HG03175 (cell line): ENCODE measurements around the gene TMEM170A.

ENCODE experiments used
- ATAC-seq: cut with Tn5 transposase; IDR thresholded peaks from one replicate; pipeline ENCODE4 v1.9.1; 2021; ENCODE audit warnings: mild to moderate bottlenecking, moderate library complexity; ENCODE audit not compliant: unreplicated experiment

The TMEM170A gene

DNA sequence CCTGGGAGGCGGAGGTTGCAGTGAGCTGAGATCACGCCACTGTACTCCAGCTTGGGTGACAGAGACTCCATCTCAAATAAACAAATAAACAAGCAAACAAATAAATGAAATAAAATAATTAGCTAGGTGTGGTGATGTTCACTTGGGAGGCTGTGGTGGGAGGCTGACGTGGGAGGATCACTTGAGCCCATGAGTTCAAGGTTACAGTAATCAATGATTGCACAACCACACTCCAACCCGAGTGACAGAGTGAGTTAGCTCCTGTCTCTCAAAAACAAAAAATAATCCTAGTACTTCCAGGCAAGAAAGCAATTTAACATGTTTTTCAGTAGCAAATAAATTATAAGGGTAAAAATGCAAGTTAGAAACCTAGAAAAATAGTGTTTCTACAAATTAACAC, 57.5 kb downstream of the TMEM170A start:
- no peak for ATAC-seq

DNA sequence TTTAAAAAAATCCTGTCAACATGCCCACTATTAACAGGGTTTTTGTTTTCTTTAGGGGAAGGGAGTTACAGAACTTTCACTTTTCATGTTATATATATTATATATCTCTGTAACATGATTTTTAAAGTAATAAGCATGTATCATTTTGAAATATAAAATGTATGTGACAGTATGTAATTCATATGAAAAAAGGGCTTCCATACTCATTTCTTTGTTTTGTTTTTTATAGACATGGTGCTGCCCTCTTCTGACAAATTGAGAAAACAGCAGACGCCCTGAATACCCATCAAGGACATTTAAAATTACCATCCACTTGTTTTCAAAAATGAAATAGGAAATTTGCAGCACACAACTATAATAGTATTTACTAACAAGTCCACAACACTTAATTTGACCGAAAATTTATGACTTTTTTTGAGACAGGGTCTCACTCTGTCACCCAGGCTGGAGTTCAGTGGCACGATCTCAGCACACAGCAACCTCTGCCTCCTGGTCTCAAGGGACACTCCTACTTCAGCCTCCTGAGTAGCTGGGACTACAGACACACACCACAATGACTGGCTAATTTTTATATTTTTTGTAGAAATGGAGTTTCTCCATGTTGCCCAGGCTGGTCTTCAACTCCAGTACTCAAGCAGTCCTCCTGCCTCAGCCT, 61.5 kb downstream of the TMEM170A start:
- ATAC-seq = no peak

DNA sequence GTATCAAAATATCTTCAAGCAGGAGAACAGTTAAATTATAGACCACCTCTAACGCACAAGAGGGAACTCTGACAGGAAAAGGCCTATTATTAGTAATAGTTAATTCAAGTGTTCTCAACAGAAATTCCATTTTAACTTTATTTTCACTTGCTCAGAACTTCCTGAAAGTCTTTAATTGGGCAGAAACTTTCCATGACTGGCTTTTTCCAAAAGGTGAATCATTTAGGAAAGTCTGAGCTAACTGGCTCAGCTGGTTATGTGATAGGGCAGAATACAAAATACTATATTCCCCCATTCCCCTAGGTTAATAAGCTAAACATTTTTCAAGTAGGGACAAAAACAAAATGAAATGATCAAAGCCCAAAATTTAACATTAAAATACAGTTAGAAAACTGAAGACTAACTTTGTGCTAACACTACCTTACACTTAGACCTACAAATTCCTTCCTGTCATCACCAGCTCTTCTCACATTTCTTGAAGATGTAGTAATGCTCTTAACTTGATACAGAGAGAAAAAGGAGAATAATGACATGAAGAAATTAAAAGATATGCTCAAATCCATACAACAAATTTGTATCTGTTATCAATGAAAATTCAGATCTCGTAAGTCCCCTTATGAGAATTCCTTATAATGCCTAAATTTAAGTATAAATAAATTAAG, 62.2 kb downstream of the TMEM170A start:
- no peak for ATAC-seq

DNA sequence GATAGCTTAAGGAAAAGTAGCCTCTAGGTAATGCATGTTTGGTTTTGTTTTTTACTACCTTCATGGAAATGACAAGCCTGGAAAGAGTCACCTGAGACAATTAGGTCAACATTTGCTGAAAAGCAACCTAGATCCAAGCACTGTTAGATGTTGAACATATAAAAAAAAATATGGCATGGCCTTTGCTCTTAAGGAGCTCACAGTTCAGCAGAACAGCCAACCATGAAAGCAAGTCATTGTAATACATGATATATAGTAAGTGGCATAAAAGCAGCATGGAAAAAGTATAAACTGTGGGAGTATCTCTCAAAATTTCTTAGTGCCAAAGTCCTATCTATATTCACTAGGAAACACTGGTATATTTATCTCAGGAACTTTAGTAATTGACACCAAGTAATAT, 62.8 kb downstream of the TMEM170A start:
- ATAC-seq = no peak

DNA sequence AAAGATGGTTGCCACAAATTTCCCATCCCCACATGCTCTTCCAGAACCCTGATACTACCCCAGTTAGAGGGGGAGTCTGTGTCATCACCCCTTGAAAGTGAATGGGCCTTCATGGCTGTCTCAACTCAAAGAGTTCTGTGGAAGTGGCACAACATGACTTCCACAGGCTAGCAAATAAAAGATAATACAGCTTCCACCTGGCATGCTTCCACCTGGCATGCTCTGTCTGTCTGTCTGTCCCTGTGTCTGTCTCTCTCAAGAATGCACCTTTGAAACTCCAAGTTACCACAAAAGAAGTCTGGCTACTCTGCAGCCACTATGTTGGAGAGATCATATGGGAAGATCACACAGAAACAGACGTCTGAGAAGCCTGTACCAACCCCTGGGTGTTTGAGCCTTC, 66.2 kb downstream of the TMEM170A start:
- no peak for ATAC-seq

DNA sequence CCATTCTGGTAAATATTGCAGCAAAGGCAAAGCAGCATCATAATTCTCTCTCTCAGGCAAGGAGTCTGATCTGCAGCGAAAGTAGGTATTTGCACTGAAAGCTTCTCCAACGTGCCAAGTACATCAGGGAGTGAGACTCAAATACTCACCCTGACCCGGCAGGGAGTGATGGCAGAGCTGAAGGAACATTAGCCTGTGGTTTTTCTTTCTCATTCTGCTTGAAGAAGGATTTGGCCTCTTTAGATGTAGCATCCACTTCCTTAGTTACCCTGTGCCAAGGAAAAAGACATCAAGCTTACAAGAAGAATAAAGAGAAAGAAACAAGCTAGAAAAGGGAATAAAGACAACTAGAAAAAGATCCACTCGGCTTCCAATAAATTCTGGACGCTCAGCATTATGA, 69.5 kb downstream of the TMEM170A start:
- no peak for ATAC-seq
